Measurements from ENCODE around the gene TPR.
"Not testable (repeated sequence)": the region's sequence is repeated elsewhere in the genome, so short reads cannot be mapped to it uniquely, and the experiment has no call there.

DNA sequence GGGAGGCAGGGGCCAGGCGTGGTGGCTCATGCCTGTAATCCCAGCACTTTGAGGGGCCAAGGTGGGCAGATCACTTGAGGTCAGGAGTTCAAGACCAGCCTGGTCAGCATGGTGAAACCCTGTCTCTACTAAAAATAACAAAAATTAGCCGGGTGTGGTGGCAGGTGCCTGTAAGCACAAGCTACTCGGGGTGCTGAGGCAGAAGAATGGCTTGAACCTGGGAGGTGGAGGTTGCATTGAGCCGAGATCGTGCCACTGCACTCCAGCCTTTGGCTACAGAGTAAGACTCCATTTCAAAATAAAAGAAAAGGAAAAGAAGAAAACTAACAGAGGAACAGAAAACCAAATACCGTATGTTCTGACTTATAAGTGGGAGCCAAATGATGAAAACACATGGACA is 17.7 kb upstream of the TPR start:
- TF ChIP-seq POLR2A (IDR thresholded peaks at IDR 0.05), result not testable (repeated sequence)
- TF ChIP-seq, protein P1, sequence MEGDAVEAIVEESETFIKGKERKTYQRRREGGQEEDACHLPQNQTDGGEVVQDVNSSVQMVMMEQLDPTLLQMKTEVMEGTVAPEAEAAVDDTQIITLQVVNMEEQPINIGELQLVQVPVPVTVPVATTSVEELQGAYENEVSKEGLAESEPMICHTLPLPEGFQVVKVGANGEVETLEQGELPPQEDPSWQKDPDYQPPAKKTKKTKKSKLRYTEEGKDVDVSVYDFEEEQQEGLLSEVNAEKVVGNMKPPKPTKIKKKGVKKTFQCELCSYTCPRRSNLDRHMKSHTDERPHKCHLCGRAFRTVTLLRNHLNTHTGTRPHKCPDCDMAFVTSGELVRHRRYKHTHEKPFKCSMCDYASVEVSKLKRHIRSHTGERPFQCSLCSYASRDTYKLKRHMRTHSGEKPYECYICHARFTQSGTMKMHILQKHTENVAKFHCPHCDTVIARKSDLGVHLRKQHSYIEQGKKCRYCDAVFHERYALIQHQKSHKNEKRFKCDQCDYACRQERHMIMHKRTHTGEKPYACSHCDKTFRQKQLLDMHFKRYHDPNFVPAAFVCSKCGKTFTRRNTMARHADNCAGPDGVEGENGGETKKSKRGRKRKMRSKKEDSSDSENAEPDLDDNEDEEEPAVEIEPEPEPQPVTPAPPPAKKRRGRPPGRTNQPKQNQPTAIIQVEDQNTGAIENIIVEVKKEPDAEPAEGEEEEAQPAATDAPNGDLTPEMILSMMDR (IDR thresholded peaks at IDR 0.05), result not testable (repeated sequence)
